Embryonic facial prominence (tissue), 1 donor: ENCODE measurements around the gene NFAM1.

Experiments used
- DNase-seq: peaks from one replicate; pipeline ENCODE4 v3.0.0-alpha.2; 2016; ENCODE audit errors: extremely low spot score

Gene NFAM1

DNA sequence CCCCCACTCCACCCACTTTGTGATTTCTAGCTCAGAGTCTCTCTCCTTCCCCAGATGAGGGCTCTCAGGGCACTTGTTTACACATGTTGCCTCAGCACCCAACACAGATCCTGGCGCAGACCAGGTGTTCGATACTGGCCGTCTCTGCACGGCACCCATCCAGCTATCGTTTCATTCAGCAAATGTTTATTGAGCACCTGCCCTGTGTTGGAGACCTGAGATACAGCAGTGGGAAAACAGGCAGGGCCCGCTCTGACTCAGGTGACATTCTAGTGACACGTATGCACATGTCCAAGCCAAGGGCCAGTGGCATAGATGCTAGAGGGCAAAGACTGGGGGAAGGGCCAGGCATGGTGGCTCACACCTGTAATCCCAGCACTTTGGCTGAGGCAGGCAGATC, 71.9 kb downstream of the NFAM1 start:
- DNase-seq = no peak

GRCh38 chr22:42358643-42359558, 73.3 kb downstream of the NFAM1 start:
- no peak for DNase-seq

- no peak for DNase-seq
Measured at GRCh38 chr22:42357634-42358296, 74.4 kb downstream of the NFAM1 start.

DNA sequence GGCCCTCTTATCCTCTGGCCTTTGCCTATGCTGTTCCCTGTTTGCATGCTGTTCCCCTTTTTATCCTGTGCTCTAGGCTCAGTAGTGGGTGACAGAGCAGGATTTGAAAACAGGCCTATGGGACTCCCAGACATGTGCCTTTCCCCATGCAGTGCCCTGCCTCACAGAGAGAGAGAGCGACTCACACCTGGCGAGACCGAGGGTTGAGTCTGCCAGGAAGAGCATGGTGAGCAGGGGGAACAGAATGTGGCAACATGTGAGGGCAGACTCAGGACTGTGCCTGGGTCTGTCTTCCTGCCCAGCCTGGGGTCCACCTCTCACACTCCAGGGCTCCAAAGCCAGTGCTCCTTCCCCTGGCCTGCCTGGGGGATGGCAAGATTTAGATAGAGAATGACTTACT, 75.0 kb downstream of the NFAM1 start:
- DNase-seq = no peak

GRCh38 chr22:42356533-42356932, 75.7 kb downstream of the NFAM1 start:
- DNase-seq = no peak

- DNase-seq = no peak
Measured at GRCh38 chr22:42353883-42354727, 78.1 kb downstream of the NFAM1 start.

DNA sequence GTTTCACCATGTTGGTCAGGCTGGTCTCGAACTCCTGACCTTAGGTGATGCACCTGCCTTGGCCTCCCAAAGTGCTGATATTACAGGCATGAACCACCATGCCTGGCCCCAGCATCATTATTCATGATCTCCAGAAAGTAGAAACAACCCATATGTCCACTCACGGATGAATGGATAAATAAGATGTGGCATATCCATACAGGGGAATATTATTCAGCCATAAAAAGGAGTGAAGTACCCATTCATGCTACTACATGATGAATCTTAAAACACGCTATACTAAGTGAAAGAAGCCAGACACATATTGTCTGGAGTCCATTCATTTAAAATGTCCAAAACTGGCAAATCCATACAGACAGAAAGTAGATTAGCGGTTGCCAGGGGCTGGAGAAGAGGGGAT, 81.8 kb downstream of the NFAM1 start:
- no peak for DNase-seq

DNA sequence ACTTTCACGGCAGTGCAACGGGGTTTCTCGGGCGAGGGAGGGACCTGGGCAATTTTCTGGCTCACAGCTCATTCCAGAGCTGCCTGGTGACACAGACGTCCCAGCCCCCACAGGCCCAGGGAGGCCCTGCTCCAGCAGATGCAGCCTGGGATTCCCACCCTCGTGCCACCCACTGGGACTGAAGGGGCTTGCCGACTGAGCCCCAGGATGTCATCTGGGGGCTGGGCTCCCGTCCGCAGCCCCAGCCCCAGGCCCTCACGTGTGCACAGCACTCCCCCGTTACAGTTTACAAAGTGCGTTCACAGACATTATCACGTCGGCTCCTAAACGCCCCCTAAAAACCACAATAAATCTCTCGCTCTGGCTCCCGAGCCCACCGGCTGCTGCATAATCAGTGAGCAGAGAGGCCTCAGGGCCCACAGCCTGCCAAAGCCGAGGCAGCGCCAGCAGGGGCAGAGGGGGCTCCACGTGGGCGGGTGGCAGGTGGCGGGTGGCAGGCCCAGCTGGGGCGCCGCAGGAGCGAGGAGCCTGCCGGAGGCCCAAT, 84.8 kb downstream of the NFAM1 start:
- DNase-seq = no peak

DNA sequence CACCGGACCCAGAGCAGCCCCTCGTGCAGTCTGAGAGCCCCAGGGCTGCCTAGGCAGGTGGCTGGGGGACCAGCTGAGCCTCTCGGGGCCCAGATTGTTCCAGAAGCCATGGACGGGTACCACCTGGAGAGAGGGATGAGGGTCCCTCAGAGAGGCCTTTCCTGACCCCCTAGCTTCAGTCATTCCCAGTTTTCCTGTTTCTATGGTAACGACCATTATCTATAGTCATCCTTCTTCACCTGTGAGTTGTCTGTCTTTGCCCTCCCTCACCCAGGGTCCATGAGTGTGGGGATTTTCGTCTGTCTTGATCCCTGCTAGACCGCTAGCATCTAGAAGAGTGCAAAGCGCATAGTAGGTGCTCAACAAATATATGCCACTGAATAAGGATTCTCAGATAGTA, 85.5 kb downstream of the NFAM1 start:
- no peak for DNase-seq

GRCh38 chr22:42345458-42345857, 86.7 kb downstream of the NFAM1 start:
- DNase-seq = no peak

DNA sequence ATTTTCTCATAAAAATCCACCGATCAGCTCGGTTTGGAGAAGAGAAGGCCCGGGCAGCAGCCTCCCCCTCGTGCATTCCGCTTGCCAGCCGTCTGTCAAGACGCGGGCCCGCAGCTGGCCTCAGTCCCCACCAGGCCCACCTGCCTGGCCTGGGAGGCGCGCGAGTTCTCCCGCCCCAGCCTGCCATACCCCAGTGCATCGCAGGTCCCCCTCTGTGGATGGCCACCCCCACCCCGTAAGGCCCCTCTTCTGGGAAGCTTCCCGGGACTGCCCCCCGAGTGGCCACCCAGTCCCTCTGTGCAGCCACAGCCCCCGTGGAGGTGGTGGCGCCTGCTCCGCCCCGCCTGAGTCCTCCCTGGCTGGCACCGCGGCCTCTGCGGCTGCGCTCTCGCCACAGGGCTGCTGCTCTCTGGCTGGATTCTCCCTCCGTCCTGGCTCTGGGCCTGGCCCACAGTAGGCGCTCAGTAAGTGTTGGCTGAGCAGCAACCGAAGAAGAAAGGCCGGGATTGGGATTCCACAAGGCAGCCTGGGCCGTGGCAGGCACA, 87.8 kb downstream of the NFAM1 start:
- no peak for DNase-seq

DNA sequence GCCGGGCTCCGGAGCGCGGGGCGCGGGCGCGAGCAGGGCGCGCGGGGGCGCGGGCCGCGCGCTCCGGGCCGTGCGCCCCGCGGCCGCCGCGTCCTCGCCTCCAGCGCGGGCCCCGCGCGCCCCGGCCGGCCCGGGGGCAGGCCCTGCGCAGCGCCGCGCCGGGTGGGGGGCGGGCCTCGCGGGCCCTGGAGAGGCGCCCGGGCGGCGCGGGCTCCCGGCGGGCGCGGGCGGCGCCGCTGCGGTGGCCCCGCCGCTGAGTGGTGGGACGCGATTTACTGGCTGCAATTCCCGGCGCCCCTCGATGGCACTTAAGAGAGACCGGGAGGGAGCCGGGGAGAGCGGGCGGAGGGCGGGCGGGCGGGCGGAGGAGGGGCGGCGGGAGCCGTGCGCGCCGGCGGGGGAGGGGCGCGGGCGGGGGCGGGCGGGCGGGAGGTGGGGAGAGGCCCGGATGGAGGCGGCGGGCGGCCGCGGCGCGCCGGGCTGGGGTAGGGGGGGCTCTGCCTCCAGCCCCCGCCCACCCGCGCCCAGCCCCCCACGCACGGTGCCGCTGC, 88.6 kb downstream of the NFAM1 start:
- DNase-seq = no peak

DNA sequence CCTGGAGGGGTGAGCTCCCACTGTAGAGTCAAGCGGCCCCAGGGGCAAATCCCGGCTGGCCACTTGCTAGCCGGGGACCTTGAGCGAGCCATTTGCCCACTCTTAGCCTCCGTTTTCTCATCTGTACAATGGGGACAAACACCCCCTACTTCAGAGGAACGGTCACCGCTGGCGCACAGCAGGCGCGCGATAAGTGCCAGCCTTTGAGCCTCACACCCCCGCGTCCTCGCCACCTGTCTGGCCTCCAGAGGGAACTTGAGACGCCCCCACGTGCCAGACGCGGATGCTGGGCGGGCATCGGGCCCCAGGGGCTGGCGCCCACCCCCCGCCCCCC, 89.1 kb downstream of the NFAM1 start:
- DNase-seq = no peak

GRCh38 chr22:42342426-42343120, 89.6 kb downstream of the NFAM1 start:
- DNase-seq = no peak

- no peak for DNase-seq
Measured at GRCh38 chr22:42341779-42342178, 90.4 kb downstream of the NFAM1 start.

- no peak for DNase-seq
Measured at GRCh38 chr22:42340829-42341383, 91.3 kb downstream of the NFAM1 start.

- DNase-seq = no peak
Measured at GRCh38 chr22:42340150-42340549, 92.1 kb downstream of the NFAM1 start.

DNA sequence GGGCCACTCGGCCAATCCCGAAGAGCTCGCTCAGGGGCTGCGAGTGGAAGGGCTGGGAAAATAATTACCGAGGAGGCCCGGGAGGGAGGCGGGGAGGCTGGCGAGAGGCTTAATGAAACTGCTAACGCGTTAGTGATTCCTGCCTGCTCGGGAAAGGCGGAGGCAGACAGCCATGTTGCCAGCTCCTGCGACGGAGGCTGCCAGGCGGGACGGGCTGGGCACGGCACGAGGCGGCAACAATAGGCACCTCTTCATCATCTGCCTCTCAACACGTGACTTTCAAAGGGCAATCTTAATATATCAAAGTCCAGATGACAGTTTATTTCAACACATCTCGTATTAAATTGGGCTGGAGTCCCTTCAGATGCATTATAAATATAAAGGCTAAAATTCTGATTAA, 93.7 kb downstream of the NFAM1 start:
- DNase-seq = no peak

GRCh38 chr22:42337356-42337755, 94.8 kb downstream of the NFAM1 start:
- no peak for DNase-seq

DNA sequence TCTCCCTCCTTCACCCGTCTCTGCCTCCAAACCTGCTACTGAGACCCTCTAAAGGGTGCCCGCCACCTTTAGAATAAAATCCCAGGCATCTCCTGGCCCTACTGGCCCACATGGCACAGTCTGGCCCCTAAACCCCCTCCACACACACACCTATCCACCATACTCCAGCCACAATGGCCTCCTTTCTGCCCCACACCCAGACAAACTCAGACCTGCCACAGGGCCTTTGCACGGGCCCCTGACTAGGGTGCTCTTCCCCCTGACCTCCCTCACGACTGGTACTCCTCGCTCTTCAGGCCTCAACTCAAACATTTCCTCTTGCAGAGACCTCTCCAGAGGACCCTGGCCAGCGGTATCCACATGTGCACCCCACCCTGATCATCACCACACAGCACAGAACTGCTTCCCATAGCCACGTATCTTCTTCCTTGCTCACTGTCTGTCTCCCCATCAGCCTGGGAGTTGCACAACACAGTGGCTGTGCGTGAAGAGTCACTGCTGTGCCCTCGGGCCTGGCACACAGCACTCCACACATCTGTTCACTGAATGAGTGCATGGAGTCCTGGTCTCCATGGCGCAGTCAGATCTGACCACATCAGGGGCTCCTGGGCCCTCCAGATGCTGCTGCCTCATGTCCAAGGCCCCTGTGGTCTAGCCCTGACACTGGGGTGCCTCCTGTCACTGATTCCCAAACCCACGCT, 95.5 kb downstream of the NFAM1 start:
- DNase-seq = no peak
